Astrocyte (in vitro differentiated cells and primary cell): ENCODE results near the gene CADM1. TPM values are rescaled to one million over a fixed set of nuclear protein-coding genes. Genes with fewer than 3 reads are reported as not detected.

Experiments used
- DNase-seq: peaks from one replicate; pipeline ENCODE4 v3.0.0-alpha.2; 2010; ENCODE audit warnings: low read depth
- FAIRE-seq: peaks from 2 replicates; lab custom pipeline; 2011; peaks lifted over from hg19 to GRCh38; lab: Jason Lieb, UNC
- H2AFZ ChIP-seq: 2 replicates; pipeline ENCODE4 v1.6.0; 2012; ENCODE audit warnings: low read depth, low read length, inconsistent platforms
- H3K27ac ChIP-seq: 2 replicates; pipeline ENCODE4 v1.5.1; 2011; ENCODE audit warnings: low read depth, low read length, inconsistent platforms
- H3K27me3 ChIP-seq: 2 replicates; pipeline ENCODE4 v1.6.0; 2011; ENCODE audit warnings: low read length, inconsistent platforms; ENCODE audit not compliant: insufficient read depth
- H3K36me3 ChIP-seq: 2 replicates; pipeline ENCODE4 v1.5.1; 2011; ENCODE audit warnings: low read length, inconsistent platforms; ENCODE audit not compliant: insufficient read depth
- H3K4me1 ChIP-seq: 2 replicates; pipeline ENCODE4 v1.5.1; 2011; ENCODE audit warnings: low read length, inconsistent platforms; ENCODE audit not compliant: insufficient read depth
- H3K4me2 ChIP-seq: 2 replicates; pipeline ENCODE4 v1.6.0; 2012; ENCODE audit warnings: low read length, inconsistent platforms
- H3K4me3 ChIP-seq: 2 replicates; pipeline ENCODE4 v1.5.1; 2011; ENCODE audit warnings: low read depth, mild to moderate bottlenecking, low read length, inconsistent platforms; ENCODE audit not compliant: insufficient read depth
- H3K79me2 ChIP-seq: 2 replicates; pipeline ENCODE4 v1.6.0; 2012; ENCODE audit warnings: mild to moderate bottlenecking, low read length, inconsistent platforms; ENCODE audit not compliant: insufficient read depth
- H3K9ac ChIP-seq: 2 replicates; pipeline ENCODE4 v1.6.0; 2012; ENCODE audit warnings: mild to moderate bottlenecking, low read length, inconsistent platforms
- H3K9me3 ChIP-seq: 2 replicates; pipeline ENCODE4 v1.5.1; 2012; ENCODE audit warnings: low read depth, mild to moderate bottlenecking, low read length, inconsistent platforms; ENCODE audit not compliant: insufficient read depth
- H4K20me1 ChIP-seq: 2 replicates; pipeline ENCODE4 v1.6.0; 2012; ENCODE audit warnings: low read length, inconsistent platforms; ENCODE audit not compliant: insufficient read depth
- H3K27ac Mint-ChIP-seq: one replicate; pipeline ENCODE4 v1.8.0; 2021; ENCODE audit warnings: mild to moderate bottlenecking, mixed read lengths; ENCODE audit not compliant: unreplicated experiment
- H3K27me3 Mint-ChIP-seq: one replicate; pipeline ENCODE4 v1.8.0; 2021; ENCODE audit warnings: low read depth, mixed read lengths; ENCODE audit not compliant: unreplicated experiment
- H3K36me3 Mint-ChIP-seq: one replicate; pipeline ENCODE4 v1.8.0; 2021; ENCODE audit warnings: low read depth, mixed read lengths; ENCODE audit not compliant: unreplicated experiment
- H3K4me1 Mint-ChIP-seq: one replicate; pipeline ENCODE4 v1.8.0; 2021; ENCODE audit warnings: low read depth, mixed read lengths; ENCODE audit not compliant: unreplicated experiment
- H3K4me3 Mint-ChIP-seq: one replicate; pipeline ENCODE4 v1.8.0; 2021; ENCODE audit warnings: mild to moderate bottlenecking, moderate library complexity, mixed read lengths; ENCODE audit not compliant: unreplicated experiment
- H3K9me3 Mint-ChIP-seq: one replicate; pipeline ENCODE4 v1.8.0; 2021; ENCODE audit warnings: mild to moderate bottlenecking, mixed read lengths; ENCODE audit not compliant: unreplicated experiment
- CTCF ChIP-seq: IDR thresholded peaks from 2 replicates; pipeline ENCODE4 v1.5.1; 2011; ENCODE audit warnings: low read depth, mild to moderate bottlenecking, inconsistent platforms, low read length, moderate library complexity; ENCODE audit not compliant: insufficient read depth
- EZH2 ChIP-seq: IDR thresholded peaks from 2 replicates; pipeline ENCODE4 v1.6.1; 2012; ENCODE audit warnings: mild to moderate bottlenecking, low read length, inconsistent platforms; ENCODE audit not compliant: insufficient read depth
- total RNA-seq: library from RNA; stranded (reverse); gene quantifications from 2 replicates; pipeline ENCODE4 v1.2.1, GENCODE V29; 2021

The CADM1 gene
- total RNA-seq, 1 donor from 2014 or later: 414 TPM

- Mint-ChIP-seq H3K36me3 (no peaks in the 10 kb centered on the region), H3K27me3 (peaks cover 9% of the 10 kb centered on the region), H3K4me3 (peak overlapping the region; percentile 90), H3K4me1 (peaks cover 5% of the 10 kb centered on the region), H3K9me3 (no peaks in the 10 kb centered on the region), H3K27ac (peak overlapping the region; percentile 73)
- no peak for TF ChIP-seq EZH2
- no peak for TF ChIP-seq CTCF
- Histone ChIP-seq H3K4me2 (peak overlapping the region; percentile 100), H2AFZ (peak overlapping the region; percentile 98), H3K27ac (no peak overlapping the region), H4K20me1 (peaks cover 28% of the 10 kb centered on the region), H3K9ac (peak overlapping the region; percentile 84), H3K79me2 (peaks cover 38% of the 10 kb centered on the region), H3K27me3 (peaks cover 16% of the 10 kb centered on the region), H3K4me3 (peak overlapping the region; percentile 91), H3K36me3 (no peaks in the 10 kb centered on the region), H3K9me3 (no peaks in the 10 kb centered on the region), H3K4me1 (peaks cover 11% of the 10 kb centered on the region)
- FAIRE-seq (no peak), DNase-seq (no peak)
Measured at GRCh38 chr11:115505175-115505574, 960 bp upstream of the CADM1 start.

DNA sequence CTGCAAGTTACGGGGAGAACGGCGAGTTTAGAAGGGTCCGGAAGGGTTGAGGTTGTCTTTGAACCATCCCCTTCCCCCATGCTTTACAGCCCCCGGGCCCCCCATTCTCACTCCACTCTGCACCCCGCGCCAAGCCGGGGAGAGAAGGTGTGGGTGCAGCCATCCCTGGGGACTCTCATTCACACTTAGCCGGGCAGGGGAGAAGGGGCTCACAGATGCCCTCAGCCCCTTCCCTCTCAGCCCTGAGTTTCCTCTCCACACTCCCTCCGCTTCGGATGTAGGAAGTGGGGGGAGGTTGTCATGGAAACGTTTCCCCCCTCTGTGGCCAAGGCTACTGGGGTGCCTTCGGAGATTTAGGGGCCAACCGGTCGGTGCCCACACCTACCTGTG lies 334 bp downstream of the CADM1 start:
- peaks cover 48% of the 10 kb centered on the region for H3K79me2 ChIP-seq
- peak overlapping the region; percentile 41 for H3K27ac Mint-ChIP-seq
- H3K4me1 Mint-ChIP-seq: peaks cover 13% of the 10 kb centered on the region
- peak overlapping the region; percentile 87 for H3K9ac ChIP-seq
- H3K36me3 Mint-ChIP-seq: no peaks in the 10 kb centered on the region
- peaks cover 2% of the 10 kb centered on the region for H3K27me3 Mint-ChIP-seq
- peak overlapping the region; percentile 35 for H3K27ac ChIP-seq
- H3K4me3 Mint-ChIP-seq: peak overlapping the region; percentile 93
- TF ChIP-seq EZH2 (no peak), CTCF (no peak)
- no peaks in the 10 kb centered on the region for H3K9me3 Mint-ChIP-seq
- H3K27me3 ChIP-seq: peaks cover 10% of the 10 kb centered on the region
- H3K4me3 ChIP-seq: peak overlapping the region; percentile 91
- DNase-seq: no peak
- H3K36me3 ChIP-seq: no peaks in the 10 kb centered on the region
- H4K20me1 ChIP-seq: peaks cover 38% of the 10 kb centered on the region
- peaks cover 11% of the 10 kb centered on the region for H3K4me1 ChIP-seq
- FAIRE-seq: no peak
- no peaks in the 10 kb centered on the region for H3K9me3 ChIP-seq
- peak overlapping the region; percentile 67 for H2AFZ ChIP-seq
- H3K4me2 ChIP-seq: peak overlapping the region; percentile 100

DNA sequence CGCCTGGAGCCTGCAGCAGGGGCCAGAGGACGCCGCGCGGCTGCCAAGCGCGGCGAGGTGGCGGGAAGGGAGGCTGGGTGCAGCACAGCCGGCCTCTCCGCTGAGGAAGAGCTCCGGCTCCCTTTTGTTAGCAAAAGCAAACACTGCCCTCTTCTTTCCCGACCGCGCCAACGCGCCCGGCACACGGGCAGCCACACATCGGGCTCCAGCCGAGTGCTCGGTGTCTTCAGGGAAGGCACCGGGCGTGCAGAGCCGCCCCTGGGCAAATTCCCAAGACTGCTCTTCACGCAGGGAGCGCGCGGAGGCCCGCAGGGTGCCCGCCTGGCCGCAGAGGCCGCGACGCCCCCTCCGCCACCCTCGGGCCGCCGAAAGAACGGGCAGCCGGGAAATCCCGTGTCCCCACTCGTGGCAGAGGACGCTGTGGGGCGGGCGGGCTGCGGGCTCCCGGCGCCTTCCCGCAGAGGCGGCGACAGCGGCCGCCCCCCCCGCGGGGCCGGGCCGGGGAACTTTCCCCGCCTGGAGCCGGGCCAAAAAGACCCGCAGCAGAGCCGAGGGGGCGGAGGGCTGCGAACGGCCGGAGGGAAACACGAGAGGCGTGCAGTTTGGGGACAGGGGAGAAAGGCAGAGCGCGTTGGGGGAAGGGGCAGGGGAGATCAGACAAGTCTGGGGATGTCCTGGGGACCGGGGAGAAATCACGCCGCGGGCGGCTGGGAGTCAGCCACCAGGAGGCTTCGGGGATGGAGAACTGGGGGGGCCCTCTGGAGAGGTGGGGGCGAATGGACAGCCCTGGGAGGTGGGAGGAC lies 931 bp downstream of the CADM1 start:
- H3K4me3 ChIP-seq: peak overlapping the region; percentile 91
- FAIRE-seq: no peak
- Mint-ChIP-seq H3K36me3 (no peaks in the 10 kb centered on the region), H3K4me1 (peaks cover 19% of the 10 kb centered on the region), H3K27me3 (no peaks in the 10 kb centered on the region), H3K27ac (peak overlapping the region; percentile 41), H3K4me3 (peak overlapping the region; percentile 93), H3K9me3 (no peaks in the 10 kb centered on the region)
- peak; percentile 63 for TF ChIP-seq EZH2
- no peak for TF ChIP-seq CTCF
- peaks cover 11% of the 10 kb centered on the region for H3K4me1 ChIP-seq
- H3K9ac ChIP-seq: peak overlapping the region; percentile 87
- no peaks in the 10 kb centered on the region for H3K36me3 ChIP-seq
- H3K9me3 ChIP-seq: no peaks in the 10 kb centered on the region
- H2AFZ ChIP-seq: peak overlapping the region; percentile 67
- peak; percentile 54 for DNase-seq
- H3K27ac ChIP-seq: peak overlapping the region; percentile 4
- peak overlapping the region; percentile 100 for H3K4me2 ChIP-seq
- peaks cover 53% of the 10 kb centered on the region for H3K79me2 ChIP-seq
- peaks cover 10% of the 10 kb centered on the region for H3K27me3 ChIP-seq
- H4K20me1 ChIP-seq: peaks cover 42% of the 10 kb centered on the region
